ENCODE data around the gene BIN2.

BIN2 gene

GRCh38 chr12:51357374-51358047, 33.5 kb upstream of the BIN2 start:
- Histone ChIP-seq H3K4me3 (ENCODE audit: low read length) (peak overlapping the region; percentile 53), H4K20me1 (ENCODE audit: control insufficient read depth, insufficient read depth, low read depth, low read length) (no peaks in the 10 kb centered on the region; the same call in 1 of the 2 replicates), H3K4me2 (ENCODE audit: low read length) (peak overlapping the region; percentile 75), H3K79me2 (ENCODE audit: control insufficient read depth, low read length) (no peaks in the 10 kb centered on the region), H3K4me1 (ENCODE audit: control insufficient read depth, low read length) (peaks cover 21% of the 10 kb centered on the region), H3K9me3 (ENCODE audit: control insufficient read depth, insufficient read depth, low read length) (no peaks in the 10 kb centered on the region), H3K27me3 (ENCODE audit: control insufficient read depth, low read length) (peaks cover 63% of the 10 kb centered on the region), H3K36me3 (ENCODE audit: control insufficient read depth, low read length) (no peaks in the 10 kb centered on the region), H3K9me2 (replicated peaks; ENCODE audit: control insufficient read depth, low read length) (no peaks in the 10 kb centered on the region), H3K27ac (ENCODE audit: low read depth, low read length) (no peak overlapping the region), H3F3A (ENCODE audit: control insufficient read depth, insufficient read depth) (no peaks in the 10 kb centered on the region)
- TF ChIP-seq EZH2phosphoT487 (IDR thresholded peaks at IDR 0.05; ENCODE audit: borderline replicate concordance, low read length) (no peak), CTCF (IDR thresholded peaks at IDR 0.05; ENCODE audit: low read depth, low read length, poor library complexity, severe bottlenecking) (no peak)

- no peaks in the 10 kb centered on the region for H3K9me2 ChIP-seq (replicated peaks; ENCODE audit: control insufficient read depth, low read length)
- no peaks in the 10 kb centered on the region for H3K9me3 ChIP-seq (ENCODE audit: control insufficient read depth, insufficient read depth, low read length)
- TF ChIP-seq CTCF (IDR thresholded peaks at IDR 0.05; ENCODE audit: low read depth, low read length, poor library complexity, severe bottlenecking): peak; percentile 79
- no peak for TF ChIP-seq EZH2phosphoT487 (IDR thresholded peaks at IDR 0.05; ENCODE audit: borderline replicate concordance, low read length)
- H4K20me1 ChIP-seq (ENCODE audit: control insufficient read depth, insufficient read depth, low read depth, low read length): no peaks in the 10 kb centered on the region; the same call in 1 of the 2 replicates
- H3K4me1 ChIP-seq (ENCODE audit: control insufficient read depth, low read length): peaks cover 8% of the 10 kb centered on the region
- H3K27me3 ChIP-seq (ENCODE audit: control insufficient read depth, low read length): peaks cover 59% of the 10 kb centered on the region
- no peaks in the 10 kb centered on the region for H3K36me3 ChIP-seq (ENCODE audit: control insufficient read depth, low read length)
- no peak overlapping the region for H3K27ac ChIP-seq (ENCODE audit: low read depth, low read length)
- no peaks in the 10 kb centered on the region for H3F3A ChIP-seq (ENCODE audit: control insufficient read depth, insufficient read depth)
- H3K79me2 ChIP-seq (ENCODE audit: control insufficient read depth, low read length): no peaks in the 10 kb centered on the region
- H3K4me3 ChIP-seq (ENCODE audit: low read length): no peak overlapping the region
- no peak overlapping the region for H3K4me2 ChIP-seq (ENCODE audit: low read length)
Observed at GRCh38 chr12:51351913-51352532, 28.0 kb upstream of the BIN2 start.

DNA sequence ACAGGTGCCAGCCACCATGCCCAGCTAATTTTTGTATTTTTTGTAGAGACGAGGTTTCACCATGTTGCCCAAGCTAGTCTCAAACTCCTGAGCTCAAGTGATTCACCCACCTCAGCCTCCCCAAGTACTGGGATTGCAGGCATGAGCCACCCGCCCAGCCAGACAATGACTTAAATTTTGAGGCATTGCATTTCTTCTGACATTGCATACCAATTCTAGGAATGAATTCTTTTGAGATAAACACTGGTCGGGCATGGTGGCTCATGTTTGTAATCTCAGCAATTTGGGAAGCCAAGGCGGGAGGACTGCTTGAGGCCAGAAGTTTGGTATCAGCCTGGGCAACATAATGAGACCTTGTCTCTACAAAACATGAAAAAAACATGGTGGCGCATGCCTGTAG, 25.1 kb upstream of the BIN2 start:
- Histone ChIP-seq H3F3A (ENCODE audit: control insufficient read depth, insufficient read depth) (no peaks in the 10 kb centered on the region), H3K9me2 (replicated peaks; ENCODE audit: control insufficient read depth, low read length) (no peaks in the 10 kb centered on the region), H3K9me3 (ENCODE audit: control insufficient read depth, insufficient read depth, low read length) (no peaks in the 10 kb centered on the region), H3K79me2 (ENCODE audit: control insufficient read depth, low read length) (no peaks in the 10 kb centered on the region), H4K20me1 (ENCODE audit: control insufficient read depth, insufficient read depth, low read depth, low read length) (no peaks in the 10 kb centered on the region; the same call in 1 of the 2 replicates), H3K27ac (ENCODE audit: low read depth, low read length) (no peak overlapping the region), H3K4me1 (ENCODE audit: control insufficient read depth, low read length) (no peaks in the 10 kb centered on the region), H3K27me3 (ENCODE audit: control insufficient read depth, low read length) (peaks cover 53% of the 10 kb centered on the region), H3K4me2 (ENCODE audit: low read length) (no peak overlapping the region), H3K36me3 (ENCODE audit: control insufficient read depth, low read length) (no peaks in the 10 kb centered on the region), H3K4me3 (ENCODE audit: low read length) (no peak overlapping the region)
- no peak for TF ChIP-seq CTCF (IDR thresholded peaks at IDR 0.05; ENCODE audit: low read depth, low read length, poor library complexity, severe bottlenecking)
- no peak for TF ChIP-seq EZH2phosphoT487 (IDR thresholded peaks at IDR 0.05; ENCODE audit: borderline replicate concordance, low read length)
